Mucosa of descending colon (tissue), 3 donors: ENCODE data around the gene CDX1. TPM values are rescaled to one million over a fixed set of nuclear protein-coding genes. Genes with fewer than 3 reads are reported as not detected.
A peak's percentile ranks its signal among the peaks of the same experiment; 100 is the strongest.

Source experiments
- ATAC-seq: fragments of 200-7000 bp; cut with Tn5 transposase; one replicate; pipeline ENCODE4 v1.9.1; 2020; ENCODE audit warnings: mild to moderate bottlenecking, moderate library complexity
- DNase-seq, 3 donors: peaks; one replicate each; pipeline ENCODE4 v3.0.0-alpha.2; 2020
- H3K36me3 ChIP-seq: fragments of 200-600 bp; one replicate; pipeline ENCODE4 v1.8.0; 2021; ENCODE audit warnings: low read depth, mild to moderate bottlenecking
- H3K4me1 ChIP-seq: fragments of 200-600 bp; one replicate; pipeline ENCODE4 v1.8.0; 2021; ENCODE audit warnings: low read depth, mild to moderate bottlenecking
- H3K4me3 ChIP-seq: fragments of 200-600 bp; one replicate; pipeline ENCODE4 v1.8.0; 2021; ENCODE audit warnings: mild to moderate bottlenecking
- H3K9me3 ChIP-seq: fragments of 200-600 bp; one replicate; pipeline ENCODE4 v1.8.0; 2021; ENCODE audit warnings: mild to moderate bottlenecking
- CTCF ChIP-seq: fragments of 200-600 bp; IDR thresholded peaks from one replicate; pipeline ENCODE4 v1.8.0; 2022; ENCODE audit warnings: antibody characterized with exemption, mild to moderate bottlenecking
- intact Hi-C, 2 donors: fragments of 100-400 bp; cut with DNase I in 1 of 2; cut with micrococcal nuclease in 1 of 2; formaldehyde crosslinking; loops; one replicate each; pipeline versions ENCODE4 v1.11.0 to v1.11.1; 2022; cut with DNase I, micrococcal nuclease
- total RNA-seq, 3 donors: library from RNA; stranded (reverse); fragmentation: NEBNext Ultra II Directional in 2 of 3; extraction: Animal tissue kit (Norgen Biotek cat#: 25700) in 2 of 3; gene quantifications; one replicate each; pipeline versions ENCODE4 v1.2.1 to v1.2.4, GENCODE V29; 2021 to 2023
- donor health status: DM: no; HTN: no; CAD: no; lungs with moderate emphysema.
- donor health status: DM: no; HTN: no; CAD: no.
- donor health status: DM: no; HTN: yes; CAD: no.

The CDX1 gene
- total RNA-seq, 3 donors from 2014 or later, result 140 to 306 (median 302) TPM

- H3K4me1 ChIP-seq, result peaks cover 35% of the 10 kb centered on the region
- no peak for TF ChIP-seq CTCF
- peak; percentile 80 for ATAC-seq
- no peaks in the 10 kb centered on the region for H3K36me3 ChIP-seq
- H3K4me3 ChIP-seq, result no peak overlapping the region
- H3K9me3 ChIP-seq, result no peaks in the 10 kb centered on the region
- intact Hi-C loops, result no loop called here
- DNase-seq, result peak; percentile 77 to 83 (median 79)
These were observed 42.6 kb downstream of the CDX1 start for GRCh38 chr5:150209099-150209635.

GRCh38 chr5:150210644-150211043, 44.1 kb downstream of the CDX1 start:
- no peak overlapping the region for H3K4me3 ChIP-seq
- H3K36me3 ChIP-seq, result no peaks in the 10 kb centered on the region
- no peak for TF ChIP-seq CTCF
- ATAC-seq (peak; percentile 1), DNase-seq (no peak)
- intact Hi-C loops, result no loop called here
- H3K9me3 ChIP-seq, result no peaks in the 10 kb centered on the region
- peaks cover 38% of the 10 kb centered on the region for H3K4me1 ChIP-seq

- peak; percentile 70 to 78 (median 77) for DNase-seq
- Histone ChIP-seq H3K4me1 (peaks cover 46% of the 10 kb centered on the region), H3K9me3 (no peaks in the 10 kb centered on the region), H3K36me3 (no peaks in the 10 kb centered on the region), H3K4me3 (no peak overlapping the region)
- ATAC-seq, result peak; percentile 69
- intact Hi-C loops, result no loop called here
- TF ChIP-seq CTCF, result no peak
These were observed 44.8 kb downstream of the CDX1 start for GRCh38 chr5:150211156-150212030.

GRCh38 chr5:150213530-150213929, 47.0 kb downstream of the CDX1 start:
- ATAC-seq (no peak), DNase-seq (no peak)
- Histone ChIP-seq H3K9me3 (no peaks in the 10 kb centered on the region), H3K36me3 (no peaks in the 10 kb centered on the region), H3K4me1 (peaks cover 61% of the 10 kb centered on the region), H3K4me3 (no peak overlapping the region)
- TF ChIP-seq CTCF, result no peak
- intact Hi-C loops, result no loop called here

GRCh38 chr5:150214289-150214688, 47.7 kb downstream of the CDX1 start:
- Histone ChIP-seq H3K4me1 (peaks cover 53% of the 10 kb centered on the region), H3K4me3 (no peak overlapping the region), H3K36me3 (no peaks in the 10 kb centered on the region), H3K9me3 (no peaks in the 10 kb centered on the region)
- no peak for TF ChIP-seq CTCF
- DNase-seq, result peak in 1 of 3 donors; percentile 22
- no peak for ATAC-seq
- intact Hi-C loops, result no loop called here
